Measurements from ENCODE around the gene TRIM67.

Gene TRIM67

GRCh38 chr1:231216498-231216897 lies 54.6 kb downstream of the TRIM67 start:
- no peak for TF ChIP-seq CTCF (IDR thresholded peaks at IDR 0.05; ENCODE audit: low read length, missing control alignments)
- DNase-seq (ENCODE audit: low read depth), result no peak
- no peak overlapping the region for H3K4me3 ChIP-seq (replicated peaks; ENCODE audit: low read depth, low read length)

- no peak for TF ChIP-seq CTCF (IDR thresholded peaks at IDR 0.05; ENCODE audit: low read length, missing control alignments)
- no peak overlapping the region for H3K4me3 ChIP-seq (replicated peaks; ENCODE audit: low read depth, low read length)
- DNase-seq (ENCODE audit: low read depth), result no peak
Observed at GRCh38 chr1:231217056-231217455, 55.2 kb downstream of the TRIM67 start.

- no peak overlapping the region for H3K4me3 ChIP-seq (replicated peaks; ENCODE audit: low read depth, low read length)
- TF ChIP-seq CTCF (IDR thresholded peaks at IDR 0.05; ENCODE audit: low read length, missing control alignments), result no peak
- no peak for DNase-seq (ENCODE audit: low read depth)
Observed at GRCh38 chr1:231218078-231218477, 56.2 kb downstream of the TRIM67 start.

- no peak overlapping the region for H3K4me3 ChIP-seq (replicated peaks; ENCODE audit: low read depth, low read length)
- TF ChIP-seq CTCF (IDR thresholded peaks at IDR 0.05; ENCODE audit: low read length, missing control alignments), result no peak
- DNase-seq (ENCODE audit: low read depth), result no peak
Observed at GRCh38 chr1:231219422-231220401, 57.9 kb downstream of the TRIM67 start.

- no peak for TF ChIP-seq CTCF (IDR thresholded peaks at IDR 0.05; ENCODE audit: low read length, missing control alignments)
- DNase-seq (ENCODE audit: low read depth), result no peak
- no peak overlapping the region for H3K4me3 ChIP-seq (replicated peaks; ENCODE audit: low read depth, low read length)
Observed at GRCh38 chr1:231220801-231221200, 58.9 kb downstream of the TRIM67 start.

- no peak for DNase-seq (ENCODE audit: low read depth)
- TF ChIP-seq CTCF (IDR thresholded peaks at IDR 0.05; ENCODE audit: low read length, missing control alignments), result no peak
Observed at GRCh38 chr1:231226156-231226555, 64.3 kb downstream of the TRIM67 start.

More at GRCh38 chr1:231226156-231226555, 64.3 kb downstream of the TRIM67 start:
- no peak overlapping the region for H3K4me3 ChIP-seq (replicated peaks; ENCODE audit: low read depth, low read length)

Data from fibroblast of pulmonary artery (primary cell).